ENCODE data around the gene HSDL1.
A peak's percentile ranks its signal among the peaks of the same experiment; 100 is the strongest.

Gene HSDL1

DNA sequence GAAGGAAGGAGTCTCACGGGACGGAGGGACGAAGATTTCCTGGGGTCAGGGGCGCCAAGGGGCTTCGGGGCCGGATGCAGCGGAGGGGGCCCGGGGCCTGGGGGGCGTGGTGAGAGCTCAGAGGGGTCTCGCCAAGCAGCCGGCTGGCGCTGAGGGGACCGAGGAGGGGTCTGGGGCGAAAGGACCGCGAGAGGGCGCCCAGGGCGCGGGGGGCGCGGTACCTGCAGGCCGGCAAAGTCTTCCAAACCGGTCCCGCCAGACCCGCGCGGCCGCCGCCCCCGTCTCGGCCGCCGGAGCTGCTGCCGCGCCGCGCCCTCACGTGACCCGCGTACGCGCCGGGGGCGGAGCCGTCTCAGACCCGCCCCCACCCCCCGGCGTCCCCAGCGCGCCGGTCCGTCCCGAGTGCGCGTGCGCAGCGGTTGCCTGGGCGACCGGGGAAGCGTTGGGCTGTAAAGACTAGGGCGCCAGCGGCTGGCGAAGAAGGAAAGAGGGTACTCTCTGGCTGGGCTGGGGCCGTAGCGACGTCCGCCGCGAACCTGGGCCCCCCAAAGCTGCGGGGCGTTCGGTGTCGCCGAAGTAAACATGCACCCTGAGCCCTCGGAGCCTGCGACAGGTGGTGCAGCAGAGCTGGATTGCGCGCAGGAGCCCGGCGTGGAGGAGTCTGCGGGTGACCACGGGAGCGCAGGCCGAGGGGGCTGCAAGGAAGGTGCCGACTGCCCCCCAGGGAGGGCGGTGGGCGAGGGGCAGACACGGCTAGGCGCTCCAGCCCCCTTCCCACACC, at the start of gene HSDL1, which contains the start of gene DNAAF1:
Gene HSDL1, minus strand, starts transcription at position 319 of the 781 bp plus-strand sequence. CDS start 13,856 bp downstream, outside the sequence.
Gene DNAAF1, plus strand, starts transcription at position 450 of the 781 bp plus-strand sequence. Its CDS starts 133 bp downstream, at position 583.
- DNase-seq, result peak; percentile 81

DNA sequence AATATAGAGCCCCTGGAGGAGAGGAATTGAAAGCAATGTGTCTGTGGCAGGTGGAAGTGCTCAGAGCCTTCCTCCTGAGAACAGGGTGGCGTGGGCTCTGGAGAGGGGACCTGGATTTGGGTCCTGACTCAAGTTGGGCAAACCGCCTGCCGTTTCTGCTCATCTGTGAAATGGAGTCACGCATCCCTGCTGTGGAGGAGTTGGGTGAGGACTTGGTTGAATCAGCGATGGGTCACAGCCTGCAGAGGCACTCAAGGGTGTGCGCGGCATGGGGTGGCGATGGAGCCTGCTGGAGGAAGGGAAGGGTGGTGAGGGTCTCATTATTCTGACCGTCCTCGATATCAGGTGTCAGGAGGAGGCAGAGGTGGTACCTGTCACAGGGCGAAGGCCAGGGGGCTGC, 49.0 kb upstream of the HSDL1 start:
- no peak for DNase-seq

DNA sequence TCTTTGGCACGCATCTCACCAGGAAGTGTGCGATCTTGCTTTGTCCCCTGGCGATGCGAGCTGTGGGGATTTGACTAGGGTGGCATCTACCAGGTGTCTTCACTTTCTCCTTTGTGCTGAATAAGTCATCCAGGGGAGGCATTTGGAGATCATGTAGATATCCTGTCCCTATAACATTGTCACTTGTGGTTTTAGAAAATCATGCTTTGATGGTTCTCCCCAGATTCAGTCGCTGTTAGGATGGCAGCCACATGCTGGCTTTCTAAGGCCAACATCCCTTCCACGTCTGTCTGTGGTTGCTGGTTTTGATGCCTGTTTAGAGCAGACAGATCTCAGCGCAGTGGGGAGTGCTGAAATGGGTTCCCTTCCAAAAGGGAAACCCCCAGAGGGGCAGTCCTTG, 48.5 kb upstream of the HSDL1 start:
- DNase-seq, result no peak

DNA sequence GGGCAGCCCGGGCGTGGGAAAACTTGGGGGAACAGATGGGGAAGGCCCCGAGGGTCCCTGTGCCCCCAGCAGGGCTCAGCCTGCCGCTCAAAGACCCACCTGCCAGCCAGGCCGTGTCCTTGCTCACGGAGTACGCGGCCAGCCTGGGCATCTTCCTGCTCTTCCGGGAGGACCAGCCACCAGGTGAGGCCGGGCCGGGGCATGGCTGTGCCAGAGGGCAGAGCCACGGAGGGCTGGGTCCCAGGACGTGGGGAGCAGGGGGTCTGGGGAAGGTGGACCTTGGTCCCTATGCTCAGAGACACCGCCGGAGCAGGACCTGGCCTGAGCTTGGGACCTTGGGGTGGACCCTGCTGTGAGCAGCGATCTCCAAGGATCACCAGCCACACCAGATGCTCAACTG, 46.5 kb upstream of the HSDL1 start:
- no peak for DNase-seq

DNA sequence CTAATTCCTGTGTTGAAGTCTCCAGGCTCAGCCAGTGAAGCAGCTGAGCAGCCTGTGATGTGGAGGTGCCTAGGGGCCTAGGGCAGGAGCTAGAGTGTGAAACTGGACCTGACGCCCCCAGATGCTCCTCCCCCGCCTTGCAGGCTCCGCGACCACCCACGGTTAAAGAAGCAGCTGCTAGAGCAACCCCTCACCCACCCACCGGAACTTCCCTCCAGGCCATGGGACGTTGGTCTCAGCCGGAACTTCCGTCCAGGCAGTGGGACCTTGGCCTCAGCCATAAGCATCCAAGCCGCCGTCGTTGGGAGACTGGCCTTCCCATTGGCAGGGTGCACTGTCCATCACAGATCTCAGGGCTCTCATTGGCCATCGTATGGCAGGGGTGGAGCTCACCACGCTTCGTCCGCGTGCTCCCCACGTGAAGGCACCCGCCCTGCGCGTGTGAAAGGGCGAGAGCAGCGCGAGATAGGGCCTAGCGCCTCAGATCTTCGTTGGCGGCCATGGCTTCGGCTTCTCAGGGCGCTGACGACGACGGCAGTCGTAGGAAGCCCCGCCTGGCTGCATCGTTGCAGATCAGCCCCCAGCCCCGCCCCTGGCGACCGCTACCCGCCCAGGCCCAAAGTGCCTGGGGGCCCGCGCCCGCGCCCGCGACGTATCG, 45.9 kb upstream of the HSDL1 start, which contains the start of gene ADAD2:
Gene ADAD2, plus strand, starts transcription at position 427 of the 658 bp plus-strand sequence. Its CDS starts 74 bp downstream, at position 501.
- DNase-seq, result no peak

DNA sequence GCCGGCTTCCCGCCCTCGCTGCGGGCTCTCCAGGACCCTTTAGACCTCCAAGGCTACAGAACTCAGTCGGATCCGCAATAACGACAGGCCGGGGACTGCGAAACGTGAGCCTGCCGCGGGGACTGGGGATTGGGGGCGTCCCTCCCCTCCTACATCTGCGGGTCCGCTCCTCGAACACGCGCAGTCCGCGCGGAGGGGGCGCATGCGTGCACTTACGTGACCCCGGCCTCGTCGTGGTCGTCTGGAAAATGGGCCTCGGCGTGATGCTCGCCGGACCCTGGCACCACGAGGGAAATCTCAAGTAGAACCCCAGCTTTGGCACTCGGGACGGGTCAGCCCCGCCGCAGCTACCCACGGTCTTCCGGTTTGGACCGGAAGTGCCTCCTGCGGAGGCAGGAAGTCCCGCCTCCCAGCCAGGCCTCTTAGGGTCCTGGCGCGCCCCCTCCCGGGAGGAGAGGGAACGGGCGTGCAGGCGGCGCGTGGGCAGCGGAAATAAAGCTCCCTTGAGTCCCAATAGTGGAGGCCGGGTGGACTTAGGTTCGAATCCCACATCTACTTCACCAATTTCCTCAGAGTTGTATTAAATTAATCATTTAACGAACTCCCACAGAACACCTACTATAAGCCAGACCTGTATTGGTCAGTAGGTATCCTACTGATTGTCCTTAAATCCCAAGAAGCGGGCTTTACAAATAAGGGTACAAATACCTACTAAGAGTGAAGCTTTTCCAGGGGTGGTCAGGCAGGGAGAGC, 41.9 kb upstream of the HSDL1 start, which contains the start of gene TAF1C:
Gene TAF1C, minus strand, starts transcription at position 373 of the 753 bp plus-strand sequence. CDS start 2,069 bp downstream, outside the sequence.
- DNase-seq, result peak; percentile 91

DNA sequence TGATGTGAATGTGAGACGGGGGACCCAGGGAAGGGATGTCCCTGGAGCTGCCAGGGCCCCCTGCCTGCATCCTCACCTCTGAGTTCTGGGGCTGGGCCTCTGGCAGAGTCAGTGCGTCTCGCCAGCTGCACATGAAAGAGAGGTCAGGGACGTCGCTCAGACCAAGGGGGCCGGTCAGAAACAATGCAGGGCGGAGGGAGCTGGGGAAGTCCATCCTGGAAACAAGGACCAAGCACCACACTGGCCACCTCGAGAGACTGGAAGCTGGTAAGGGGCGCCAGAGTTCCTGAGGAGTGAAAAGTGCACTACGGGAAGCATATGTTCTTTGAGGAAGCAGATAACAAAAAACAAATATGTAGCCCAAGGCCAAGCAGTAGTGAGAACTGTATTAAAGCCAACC, 39.8 kb upstream of the HSDL1 start:
- DNase-seq, result no peak

DNA sequence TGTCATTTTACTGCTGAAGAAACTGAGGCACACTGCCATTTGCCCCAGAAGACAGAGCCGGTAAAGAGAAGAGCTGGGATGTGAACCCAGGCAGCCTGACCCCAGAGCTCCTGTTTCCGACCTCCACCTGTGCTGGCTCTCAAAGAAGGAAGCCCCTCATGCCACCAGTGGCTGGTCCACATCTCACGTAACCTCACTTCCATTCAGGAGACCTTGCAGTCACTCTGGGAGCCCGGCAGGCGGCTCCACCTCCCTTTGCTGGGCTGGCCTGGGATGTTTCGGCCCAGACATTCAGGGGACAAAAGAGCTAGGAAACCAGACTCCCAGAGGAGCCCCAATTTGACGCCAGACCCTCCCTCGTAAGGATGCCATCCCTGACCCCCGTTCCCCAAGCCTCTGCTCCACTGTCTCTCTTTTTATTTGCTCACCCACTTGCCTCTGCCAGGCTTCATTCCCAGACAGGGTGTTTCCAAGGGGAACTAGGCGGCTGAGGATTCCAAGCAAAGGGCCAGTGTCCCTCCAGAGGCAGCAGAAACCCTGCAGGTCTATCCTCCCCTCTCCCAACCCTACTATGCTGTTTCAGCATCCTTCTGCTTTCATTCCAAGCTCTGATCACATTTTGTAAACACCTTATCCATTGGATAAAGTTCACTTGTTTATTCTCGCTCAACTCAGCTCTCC, 39.1 kb upstream of the HSDL1 start:
- no peak for DNase-seq

DNA sequence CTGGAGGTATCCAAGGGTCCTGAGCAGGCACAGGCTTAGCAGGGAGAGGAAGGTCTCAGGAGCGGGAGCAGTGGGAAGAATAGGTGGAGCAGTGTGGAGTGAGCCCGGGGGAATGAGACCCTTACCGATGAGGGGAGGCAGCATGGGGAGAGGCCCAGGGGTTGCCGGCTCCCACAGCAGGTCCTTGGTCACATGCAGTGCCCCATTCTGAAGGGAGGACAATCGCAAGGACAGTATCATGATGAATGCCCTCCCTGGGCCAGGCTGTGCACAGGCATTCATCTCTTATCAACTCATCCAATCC, 38.5 kb upstream of the HSDL1 start:
- DNase-seq, result no peak

DNA sequence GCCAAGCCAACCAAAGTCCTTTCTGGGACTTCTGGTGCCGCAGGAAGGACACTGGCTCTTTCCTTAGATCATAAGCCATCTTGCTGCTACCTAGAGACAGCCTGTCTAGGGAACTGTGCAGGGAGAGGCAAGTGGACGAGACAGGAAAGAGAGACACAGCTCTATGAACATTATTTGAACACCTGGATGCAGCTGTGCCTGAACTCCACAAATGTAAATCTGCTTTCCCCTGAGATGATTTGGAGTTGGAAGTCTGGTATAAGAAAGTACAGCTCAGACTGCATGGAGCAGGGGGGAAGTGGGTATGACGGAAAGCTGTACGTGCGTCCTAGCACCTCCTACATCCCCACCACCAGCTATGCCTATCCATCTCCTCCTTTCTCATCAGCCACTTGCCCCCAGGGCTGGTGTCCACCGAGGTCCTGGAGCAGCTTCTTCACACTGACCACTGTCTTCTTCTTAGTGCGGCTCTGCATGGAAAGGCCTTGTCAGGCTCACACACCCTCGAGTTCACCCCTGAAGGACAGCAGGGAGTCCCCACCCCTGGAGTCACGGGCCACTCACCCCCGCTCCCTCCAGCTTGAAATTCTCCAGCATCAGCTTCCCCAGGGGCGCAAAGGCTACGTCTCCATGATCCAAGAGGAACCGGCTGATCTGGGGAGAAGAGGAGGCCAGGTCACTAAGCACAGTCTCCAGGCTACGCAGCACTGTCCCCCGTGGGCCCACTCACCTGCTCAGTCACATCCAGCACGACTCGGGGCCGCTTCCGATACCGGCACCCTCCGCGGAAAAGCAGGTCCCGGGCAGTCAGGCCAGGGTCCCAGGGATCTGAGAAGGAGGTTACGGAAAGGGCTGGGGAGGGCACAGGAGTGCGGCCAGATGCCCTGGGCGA, 37.9 kb upstream of the HSDL1 start:
- DNase-seq, result no peak

DNA sequence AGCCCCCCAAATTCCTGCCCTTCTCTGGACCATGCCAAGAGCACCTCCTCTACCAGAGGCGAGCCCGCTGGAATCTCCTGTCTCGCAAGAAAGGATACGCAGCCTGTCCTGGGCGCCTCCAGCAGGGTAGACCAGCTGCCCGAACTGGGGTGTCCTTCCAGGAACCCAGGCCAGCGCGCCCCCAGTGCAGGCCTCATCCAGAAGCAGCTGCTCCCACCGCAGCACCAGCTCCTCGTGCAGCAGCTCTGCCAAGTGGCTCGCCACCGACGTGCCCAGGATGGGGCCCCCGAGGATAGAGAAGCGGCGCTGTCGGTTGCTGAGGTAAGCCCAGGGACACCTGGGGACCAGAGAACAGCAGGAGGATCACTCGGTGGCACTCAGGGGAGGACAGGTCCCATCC, 37.1 kb upstream of the HSDL1 start:
- DNase-seq, result no peak

DNA sequence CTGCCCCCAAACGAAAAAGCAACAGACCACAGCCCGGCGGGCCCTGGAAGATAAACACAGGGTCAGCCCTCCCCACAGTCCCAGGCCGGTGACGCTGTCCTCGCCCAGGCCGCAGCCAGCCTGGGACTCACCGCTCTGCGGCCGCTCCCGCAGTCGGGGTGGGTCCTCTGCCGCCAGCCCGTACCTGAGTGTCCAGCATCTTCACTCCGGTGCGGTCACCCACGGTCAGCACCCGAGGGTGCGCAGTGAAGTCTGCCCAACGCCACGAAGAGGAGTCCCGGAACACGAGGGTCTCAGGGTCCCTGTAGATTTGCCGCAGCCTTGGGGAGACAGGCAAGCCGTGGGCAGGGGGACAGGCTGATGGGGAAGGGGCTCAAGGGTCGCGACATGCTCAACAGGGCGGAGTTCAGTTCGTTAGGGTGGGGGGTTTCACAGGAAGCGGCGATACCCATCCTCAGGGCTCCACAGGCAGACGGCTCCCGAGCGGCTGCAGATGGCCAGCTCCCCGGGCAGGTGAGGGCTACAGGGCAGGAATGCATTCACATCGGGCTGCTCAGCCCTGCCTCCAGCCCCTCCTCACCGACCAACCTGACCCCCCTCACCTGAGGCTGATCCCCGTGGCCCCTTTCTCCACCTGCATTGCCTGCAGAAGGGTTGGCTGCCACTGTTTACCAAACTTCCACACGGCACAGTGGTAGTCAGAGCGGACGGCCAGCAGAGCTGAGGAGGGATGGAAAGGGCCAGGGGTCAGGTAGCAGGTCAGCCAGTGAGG, 36.4 kb upstream of the HSDL1 start:
- no peak for DNase-seq

DNA sequence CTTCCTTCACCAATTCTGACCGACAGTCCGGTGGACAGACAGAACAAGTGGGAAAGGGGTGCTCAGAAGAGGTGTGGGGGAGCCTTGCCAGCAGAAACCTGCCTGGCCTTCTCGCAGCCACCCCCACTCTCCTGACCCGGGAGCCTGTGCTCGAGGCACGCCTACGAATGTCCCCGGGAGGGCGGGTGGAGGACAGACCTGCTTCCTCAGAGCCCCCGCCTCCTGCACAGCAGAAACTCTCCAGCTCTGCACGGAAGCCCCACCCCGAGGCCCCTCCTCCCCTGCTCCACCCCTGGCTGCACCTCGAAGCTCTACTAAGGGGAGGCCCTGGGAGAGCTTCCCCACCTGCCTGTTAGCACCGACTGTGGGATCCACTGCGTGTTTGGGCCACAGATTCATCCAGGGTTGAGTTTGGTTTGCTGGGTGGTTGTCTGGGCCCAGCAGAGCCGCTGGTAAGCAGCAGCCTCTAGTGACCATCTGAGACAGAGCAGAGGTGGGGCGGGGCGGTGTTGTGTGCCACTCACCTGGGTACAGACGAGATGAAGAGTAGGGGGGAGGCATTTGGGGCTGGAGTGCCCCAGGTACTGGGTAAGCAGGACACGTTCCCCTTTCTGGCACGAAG, 35.7 kb upstream of the HSDL1 start:
- DNase-seq, result no peak

DNA sequence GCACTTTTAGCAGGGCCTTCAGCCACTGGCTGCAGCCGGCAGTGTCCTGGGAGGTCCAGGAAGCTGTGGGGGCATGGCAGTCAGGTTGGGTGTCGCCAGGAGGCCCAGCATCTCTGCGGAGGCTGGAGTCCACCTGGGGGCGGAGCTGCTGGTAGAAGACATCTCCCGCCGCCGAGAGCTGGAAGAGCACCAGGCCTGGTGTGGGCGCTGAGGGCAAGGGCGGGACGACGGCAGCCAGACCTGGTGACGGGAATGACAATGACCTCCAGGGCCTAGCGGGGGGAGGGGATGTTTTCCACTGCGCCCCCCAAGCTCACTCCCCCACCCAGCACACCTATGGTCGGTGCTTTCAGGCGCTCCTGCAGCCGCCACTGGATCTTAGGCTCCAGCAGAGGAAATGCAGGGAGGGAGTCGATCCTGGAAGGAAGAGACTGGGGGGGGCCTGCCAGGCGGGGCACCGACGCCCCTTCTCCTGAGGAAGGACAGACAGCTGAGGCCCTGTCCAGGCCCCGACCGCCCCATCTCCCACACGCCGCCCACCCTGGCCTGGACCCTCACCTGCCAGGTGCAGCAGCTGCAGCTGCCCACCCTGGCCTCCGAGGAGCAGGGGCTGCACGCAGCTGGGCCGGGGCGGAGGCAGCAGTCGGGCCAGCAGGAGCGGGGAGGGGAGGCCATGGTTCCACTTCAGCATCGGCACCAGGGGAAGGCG, 34.8 kb upstream of the HSDL1 start:
- no peak for DNase-seq

DNA sequence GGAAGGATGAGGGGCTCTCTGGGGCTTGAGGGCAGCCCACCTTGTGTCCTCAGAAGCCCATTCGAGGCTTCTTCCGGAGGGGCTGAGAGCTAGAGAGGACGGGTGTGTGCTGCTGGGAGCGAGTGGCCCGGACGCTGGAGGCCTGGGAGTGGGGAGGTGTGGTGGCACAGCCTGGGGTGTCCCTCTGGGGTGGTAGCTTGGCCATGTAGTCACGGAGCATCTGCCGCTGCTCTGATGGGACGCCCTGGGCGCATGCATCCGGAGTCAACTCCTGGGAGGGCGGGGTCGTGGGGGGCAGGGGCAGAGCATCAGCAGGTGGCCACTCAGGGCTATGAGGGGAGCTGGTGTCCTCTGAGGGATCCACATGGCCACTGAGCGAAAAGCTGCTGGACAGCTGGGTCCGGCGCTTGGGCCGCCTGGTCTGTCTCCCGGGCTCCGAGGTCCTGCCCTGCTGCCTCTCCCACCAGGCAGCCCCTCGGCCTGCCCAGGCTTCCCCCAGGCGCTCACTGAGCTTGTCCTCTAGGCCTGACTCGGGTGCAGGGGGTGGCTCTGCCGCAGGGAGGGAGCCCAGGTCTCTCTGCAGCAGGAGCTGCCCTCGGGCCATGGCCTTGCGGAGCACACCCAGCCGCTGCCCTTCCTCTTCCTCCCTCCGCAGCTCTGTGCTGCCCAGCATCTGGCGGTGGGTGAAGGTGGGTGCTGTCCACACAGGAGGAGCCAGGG, 34.1 kb upstream of the HSDL1 start:
- DNase-seq, result no peak

DNA sequence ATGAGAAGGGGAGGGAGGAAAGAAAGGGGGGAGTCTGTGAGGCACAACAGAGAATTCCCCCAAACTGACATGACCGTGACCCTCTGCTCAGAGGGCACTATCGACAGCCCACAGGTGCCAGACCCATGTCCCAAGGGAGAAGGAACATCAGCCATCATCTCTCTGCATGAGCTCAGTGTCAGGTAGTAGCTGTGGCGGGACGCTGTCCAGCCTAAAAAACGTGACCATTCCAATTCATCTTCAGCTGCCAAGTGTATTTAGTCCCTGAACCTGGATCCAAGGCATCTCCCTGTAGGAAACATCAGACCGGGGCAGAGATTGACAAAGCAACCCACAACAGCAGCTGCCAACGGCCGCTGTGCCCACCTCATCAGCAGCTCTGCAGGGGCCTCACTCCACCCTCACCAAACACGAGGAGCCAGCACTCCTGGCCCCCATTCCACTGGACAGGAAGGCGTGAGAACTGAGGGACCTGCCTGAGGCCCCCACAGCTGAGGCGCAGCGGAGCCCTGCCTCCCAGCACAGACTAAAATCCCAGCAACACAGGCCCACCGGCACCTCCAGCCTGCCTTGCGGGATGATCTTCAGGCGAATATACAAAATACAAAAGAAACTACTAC, 33.3 kb upstream of the HSDL1 start:
- no peak for DNase-seq

DNA sequence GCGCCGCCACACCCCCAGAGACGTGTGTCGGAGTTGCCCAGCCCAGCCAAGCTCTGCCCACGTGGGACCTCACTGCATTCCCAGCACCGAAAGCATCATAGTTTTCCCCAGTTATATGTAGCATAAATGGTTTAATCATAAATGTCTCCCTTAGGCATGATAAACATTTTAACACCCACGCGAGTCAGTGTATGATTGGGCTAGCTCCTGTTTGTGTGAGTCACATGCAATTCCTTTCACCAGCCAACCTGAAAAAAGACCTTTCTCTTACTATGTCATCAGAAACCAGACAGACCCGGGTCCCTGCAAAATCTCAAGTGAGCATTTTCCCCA, 32.7 kb upstream of the HSDL1 start:
- no peak for DNase-seq

DNA sequence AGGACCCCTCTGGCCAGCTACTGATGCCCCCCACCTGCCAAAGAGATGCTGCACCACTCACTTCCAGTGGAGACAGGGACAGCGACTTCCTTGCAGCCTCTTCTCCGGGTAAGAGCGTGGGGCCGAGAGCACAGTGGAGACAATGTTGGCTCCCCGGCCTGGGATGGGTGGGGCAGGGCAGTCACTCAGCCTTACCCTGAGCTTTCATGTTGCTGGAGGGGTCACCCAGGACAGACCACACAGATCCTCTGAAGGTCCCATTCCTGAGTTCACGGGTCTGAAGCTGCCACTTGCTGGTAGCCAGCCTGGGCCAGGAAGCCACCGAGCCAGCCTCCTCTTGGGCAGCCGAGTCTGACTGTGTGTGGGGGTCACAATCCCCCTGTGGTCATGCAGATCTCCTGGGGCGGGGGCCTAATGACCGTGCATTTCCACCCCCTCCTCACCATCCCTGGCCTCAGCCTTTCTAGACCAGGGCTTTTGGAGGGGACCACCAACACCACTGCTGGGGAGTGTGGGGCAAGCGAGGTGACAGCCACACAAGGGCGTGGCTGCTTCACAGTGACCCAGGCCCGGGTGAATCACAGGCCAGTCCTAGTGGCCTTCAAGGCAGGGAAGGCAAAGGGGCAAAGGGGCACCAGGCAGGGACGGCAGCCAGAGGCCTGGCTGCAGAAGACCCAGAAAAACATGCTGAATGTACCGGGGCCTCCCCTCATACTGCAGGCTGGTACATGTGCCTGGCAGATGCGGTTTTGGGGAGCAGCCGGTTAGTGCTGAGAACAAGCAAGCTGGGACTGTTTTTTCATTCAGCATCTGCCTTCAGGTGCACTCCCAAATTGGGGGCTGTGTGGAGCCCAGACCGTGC, 31.4 kb upstream of the HSDL1 start:
- no peak for DNase-seq
